ENCODE results near the gene MTHFR. TPM values are rescaled to one million over a fixed set of nuclear protein-coding genes. Genes with fewer than 3 reads are reported as not detected.

MTHFR gene
- total RNA-seq, 1 donor from 2014 or later = 29.6 TPM

Other genes with a start within 250 kb of the MTHFR start
- 0.30 and 0.61 TPM in 2 replicates for gene FBXO2, start 151.5 kb downstream of the MTHFR start, total RNA-seq
- 9.7 and 10.7 TPM in 2 replicates for gene FBXO44, start 151.1 kb downstream of the MTHFR start, total RNA-seq
- 1.2 and 1.5 TPM in 2 replicates for gene FBXO6, start 141.8 kb downstream of the MTHFR start, total RNA-seq
- 106 and 111 TPM in 2 replicates for gene MAD2L2, start 124.8 kb downstream of the MTHFR start, total RNA-seq
- 9.7 TPM in 2 replicates for gene DRAXIN, start 114.3 kb downstream of the MTHFR start, total RNA-seq
- gene AGTRAP, start 69.8 kb downstream of the MTHFR start, total RNA-seq = 36.0 and 36.9 TPM in 2 replicates
- not detected in 2 replicates for gene C1orf167, start 43.8 kb downstream of the MTHFR start, total RNA-seq
- gene CLCN6, start 227 bp upstream of the MTHFR start, total RNA-seq = 56.2 and 56.3 TPM in 2 replicates
- not detected in 2 replicates for gene NPPA, start 41.8 kb upstream of the MTHFR start, total RNA-seq
- gene NPPB, start 53.0 kb upstream of the MTHFR start, total RNA-seq = not detected in 2 replicates
- 35.0 and 39.4 TPM in 2 replicates for gene KIAA2013, start 120.5 kb upstream of the MTHFR start, total RNA-seq
- 58.7 and 62.6 TPM in 2 replicates for gene PLOD1, start 128.8 kb upstream of the MTHFR start, total RNA-seq
- gene MFN2, start 174.5 kb upstream of the MTHFR start, total RNA-seq = 78.9 and 80.1 TPM in 2 replicates
- gene MIIP, start 213.5 kb upstream of the MTHFR start, total RNA-seq = 50.1 and 50.4 TPM in 2 replicates

Data from neural crest cell (in vitro differentiated cells).